ENCODE data around the gene SOX8.

DNA sequence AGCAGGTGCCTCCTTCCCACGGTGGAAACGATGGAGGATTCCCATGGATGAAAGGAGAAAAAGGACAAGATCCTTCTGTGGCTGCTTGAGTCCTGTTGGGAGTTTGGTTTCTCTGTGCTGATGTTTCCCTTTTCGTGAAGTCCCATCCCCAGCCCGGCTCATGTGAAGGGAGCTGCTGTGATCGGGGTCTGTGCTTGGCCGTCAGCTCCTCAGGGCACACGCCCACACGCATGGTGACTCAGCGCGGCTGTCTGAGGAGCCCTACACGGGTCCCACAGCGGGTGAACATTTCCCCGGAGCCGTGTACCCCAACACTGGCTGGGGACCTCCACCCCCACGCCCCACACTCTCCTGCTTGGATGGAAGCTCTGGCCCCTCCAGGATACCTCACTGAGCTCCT lies 46.5 kb downstream of the SOX8 start:
- TF ChIP-seq CTCF (conservative IDR thresholded peaks at IDR 0.05 in 1 of 2, IDR thresholded peaks at IDR 0.05 in 1 of 2; ENCODE audit: low read depth in 1 of 2, low read length in 2 of 2) = no peak
- TF ChIP-seq EZH2 (IDR thresholded peaks at IDR 0.05; ENCODE audit: low read length, missing control alignments) = no peak

All from fibroblast of lung (primary cell).